Small intestine (tissue), 7 donors: ENCODE measurements around the gene SPATA19. TPM values are rescaled to one million over a fixed set of nuclear protein-coding genes. Genes with fewer than 3 reads are reported as not detected.
A peak's percentile ranks its signal among the peaks of the same experiment; 100 is the strongest.

Experiments
- DNase-seq, 2 donors: peaks; one replicate each; pipeline versions ENCODE4 v3.0.0 to v3.0.0-alpha.2; 2013
- FAIRE-seq: peaks from 2 replicates; lab custom pipeline; 2012; peaks lifted over from hg19 to GRCh38; lab: Jason Lieb, UNC
- H3K27ac ChIP-seq, 3 donors: one replicate each; pipeline ENCODE4 v1.5.1; 2013; ENCODE audit warnings: low read length in 2 of 3, mild to moderate bottlenecking in 2 of 3, control low read depth in 1 of 3, inconsistent platforms in 1 of 3, low read depth in 1 of 3, moderate library complexity in 1 of 3
- H3K27me3 ChIP-seq, 3 donors: one replicate each; pipeline ENCODE4 v1.6.1; 2013; ENCODE audit warnings: low read length in 3 of 3, inconsistent platforms in 1 of 3; ENCODE audit not compliant: control insufficient read depth in 3 of 3, insufficient read depth in 3 of 3
- H3K36me3 ChIP-seq, 3 donors: one replicate each; pipeline ENCODE4 v1.6.1; 2013; ENCODE audit warnings: low read length in 3 of 3, inconsistent platforms in 1 of 3, low read depth in 1 of 3, mild to moderate bottlenecking in 1 of 3, moderate library complexity in 1 of 3; ENCODE audit not compliant: control insufficient read depth in 3 of 3, insufficient read depth in 2 of 3
- H3K4me1 ChIP-seq, 3 donors: one replicate each; pipeline ENCODE4 v1.6.1; 2013; ENCODE audit warnings: low read length in 2 of 3, inconsistent platforms in 1 of 3, low read depth in 1 of 3, mild to moderate bottlenecking in 1 of 3, moderate library complexity in 1 of 3; ENCODE audit not compliant: control insufficient read depth in 3 of 3, insufficient read depth in 2 of 3
- H3K4me3 ChIP-seq, 3 donors: one replicate each; pipeline ENCODE4 v1.5.1; 2013; ENCODE audit warnings: low read length in 3 of 3, control low read depth in 1 of 3, inconsistent platforms in 1 of 3, low read depth in 1 of 3, mild to moderate bottlenecking in 1 of 3, moderate library complexity in 1 of 3
- H3K9me3 ChIP-seq, 2 donors: one replicate each; pipeline ENCODE4 v1.6.1; 2013; ENCODE audit warnings: low read depth in 1 of 2, low read length in 1 of 2; ENCODE audit not compliant: control insufficient read depth in 2 of 2, insufficient read depth in 1 of 2
- WGBS, 3 donors: extraction: QIAGEN DNeasy Blood & Tissue Kit; methylation state at CpG; one replicate each; pipeline ENCODE4 v1.1.7; 2013; 5-methylcytosine and 5-hydroxymethylcytosine counted together
- polyA plus RNA-seq, 4 donors: library from polyadenylated mRNA; stranded (reverse) in 3 of 4; unstranded in 1 of 4; fragments of 200-250 nt in 3 of 4; fragments of 120-200 nt in 1 of 4; gene quantifications; one replicate each; pipeline versions ENCODE4 v1.2.1 to v1.2.3, GENCODE V29; 2013
- donor health status: healthy with polysubstance abuse.
- donor health status: control.
- donor health status: control.
- donor health status: Bipolar disorder and iron deficiency.
- donor health status: healthy.

The SPATA19 gene
- polyA plus RNA-seq, 4 donors = not detected

GRCh38 chr11:133842730-133843129 lies 2.6 kb downstream of the SPATA19 start:
- Histone ChIP-seq H3K27ac (no peak overlapping the region), H3K36me3 (no peaks in the 10 kb centered on the region), H3K4me1 (no peaks in the 10 kb centered on the region), H3K9me3 (no peaks in the 10 kb centered on the region), H3K27me3 (no peaks in the 10 kb centered on the region), H3K4me3 (no peak overlapping the region)
- WGBS, 3 donors = 53 to 77% (median 65%) methylated on average over 5 of the region's 5 CpGs
- no peak for FAIRE-seq
- DNase-seq = no peak

DNA sequence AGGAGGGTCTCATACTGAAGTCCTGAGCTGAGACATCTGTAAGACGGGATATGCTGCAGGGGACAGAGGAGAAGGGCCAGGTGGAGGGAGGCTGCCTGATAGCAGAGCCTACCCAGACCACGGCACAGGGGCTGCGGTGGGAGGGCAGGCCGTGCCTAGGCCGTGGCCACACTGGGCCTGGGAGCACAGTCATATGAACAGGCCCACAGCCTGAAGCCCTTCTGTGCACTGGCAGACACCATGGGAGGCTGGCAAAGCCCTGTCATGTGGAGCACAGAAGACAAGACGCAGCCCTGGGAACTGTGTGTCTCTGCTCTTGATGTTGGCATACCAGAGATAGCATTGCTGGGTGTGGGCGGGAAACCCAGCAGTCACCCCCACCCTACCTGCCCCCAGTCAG lies 3.3 kb downstream of the SPATA19 start:
- FAIRE-seq = no peak
- no peak for DNase-seq
- Histone ChIP-seq H3K9me3 (no peaks in the 10 kb centered on the region), H3K27me3 (no peaks in the 10 kb centered on the region), H3K4me1 (no peaks in the 10 kb centered on the region), H3K4me3 (no peak overlapping the region), H3K27ac (no peak overlapping the region), H3K36me3 (no peaks in the 10 kb centered on the region)
- 61 to 77% (median 61%) methylated on average over 7 of the region's 7 CpGs for WGBS, 3 donors

- no peaks in the 10 kb centered on the region for H3K36me3 ChIP-seq
- FAIRE-seq (no peak), DNase-seq (no peak)
- 73 to 76% (median 75%) methylated on average over 12 of the region's 12 CpGs for WGBS, 3 donors
- H3K4me1 ChIP-seq = no peaks in the 10 kb centered on the region
- H3K9me3 ChIP-seq = no peaks in the 10 kb centered on the region
- no peak overlapping the region for H3K27ac ChIP-seq
- no peak overlapping the region for H3K4me3 ChIP-seq
- no peaks in the 10 kb centered on the region for H3K27me3 ChIP-seq
These were observed 3.9 kb downstream of the SPATA19 start for GRCh38 chr11:133841279-133842043.

DNA sequence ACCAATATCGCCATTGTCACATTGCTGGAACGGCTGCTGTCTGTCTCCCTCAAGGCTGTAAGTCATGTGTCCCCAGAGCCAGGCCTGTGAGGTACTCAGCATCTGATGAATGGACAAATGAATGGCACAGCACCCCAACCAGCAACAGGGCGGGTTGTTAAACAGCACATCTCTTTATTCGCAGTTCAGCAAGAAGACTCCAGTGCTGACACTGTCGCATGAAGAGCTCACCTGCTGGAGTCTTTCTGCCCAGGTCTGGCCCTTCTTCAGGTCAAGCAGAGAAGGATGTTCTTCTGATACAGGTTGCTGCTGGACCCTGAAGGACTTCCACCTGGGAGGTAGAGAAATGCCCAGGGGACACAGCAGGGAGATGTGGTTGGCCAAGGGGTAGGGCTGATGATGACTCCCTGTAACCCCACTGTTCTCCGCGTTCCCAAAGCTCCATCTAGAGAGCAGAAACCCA lies 4.8 kb downstream of the SPATA19 start:
- FAIRE-seq (no peak), DNase-seq (no peak)
- no peak overlapping the region for H3K4me3 ChIP-seq
- no peaks in the 10 kb centered on the region for H3K4me1 ChIP-seq
- H3K36me3 ChIP-seq = no peaks in the 10 kb centered on the region
- WGBS, 3 donors = 87 to 92% (median 89%) methylated on average over 7 of the region's 7 CpGs
- H3K27ac ChIP-seq = no peak overlapping the region
- no peaks in the 10 kb centered on the region for H3K9me3 ChIP-seq
- H3K27me3 ChIP-seq = no peaks in the 10 kb centered on the region

DNA sequence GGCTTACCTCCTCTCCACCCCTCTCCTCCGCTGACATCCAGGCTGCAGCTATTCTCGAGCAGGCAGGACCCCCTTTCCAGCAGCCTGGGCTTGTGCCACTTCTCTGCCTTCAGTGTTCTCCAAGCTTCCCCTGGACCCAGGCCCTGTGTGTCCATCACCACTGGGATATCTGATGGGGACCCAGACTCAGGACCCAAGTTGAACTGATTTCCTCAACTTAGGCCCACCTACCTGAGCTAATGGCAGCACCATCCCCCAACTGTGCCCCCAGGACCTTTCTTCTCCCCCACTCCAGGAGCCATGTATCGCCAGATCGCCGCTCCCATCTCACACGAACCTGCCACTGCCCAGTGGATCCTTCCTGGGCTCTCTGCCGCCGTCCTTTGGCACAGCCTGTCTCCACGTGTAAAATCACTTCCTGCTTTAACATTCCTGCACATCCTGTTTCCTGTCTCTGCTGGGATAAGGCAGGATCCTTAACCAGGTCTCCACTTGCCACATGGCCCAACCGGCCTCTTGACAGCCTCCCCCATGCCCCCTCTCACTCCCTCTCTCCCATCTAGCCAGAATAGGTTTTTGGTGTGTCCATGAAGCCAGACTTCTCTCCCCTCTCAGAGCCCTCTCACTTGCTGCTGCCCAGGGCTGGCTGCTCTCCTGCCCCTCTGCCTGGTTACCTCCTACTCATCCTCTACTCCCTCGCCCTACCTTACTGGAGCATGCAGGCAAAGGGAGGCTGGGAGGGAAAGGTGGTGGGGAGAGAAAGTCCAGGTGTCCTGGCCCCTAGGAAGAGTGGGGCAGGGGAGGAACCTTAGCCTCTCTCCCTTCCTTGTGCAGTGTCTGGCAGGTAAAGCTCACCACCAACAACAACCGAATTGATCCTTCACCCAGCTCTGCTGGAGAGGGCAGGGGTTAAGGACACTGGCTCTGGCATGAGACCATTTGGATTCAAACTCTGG lies 9.4 kb downstream of the SPATA19 start:
- FAIRE-seq = no peak
- DNase-seq = no peak
- WGBS, 3 donors = 59 to 64% (median 63%) methylated on average over 12 of the region's 12 CpGs

DNA sequence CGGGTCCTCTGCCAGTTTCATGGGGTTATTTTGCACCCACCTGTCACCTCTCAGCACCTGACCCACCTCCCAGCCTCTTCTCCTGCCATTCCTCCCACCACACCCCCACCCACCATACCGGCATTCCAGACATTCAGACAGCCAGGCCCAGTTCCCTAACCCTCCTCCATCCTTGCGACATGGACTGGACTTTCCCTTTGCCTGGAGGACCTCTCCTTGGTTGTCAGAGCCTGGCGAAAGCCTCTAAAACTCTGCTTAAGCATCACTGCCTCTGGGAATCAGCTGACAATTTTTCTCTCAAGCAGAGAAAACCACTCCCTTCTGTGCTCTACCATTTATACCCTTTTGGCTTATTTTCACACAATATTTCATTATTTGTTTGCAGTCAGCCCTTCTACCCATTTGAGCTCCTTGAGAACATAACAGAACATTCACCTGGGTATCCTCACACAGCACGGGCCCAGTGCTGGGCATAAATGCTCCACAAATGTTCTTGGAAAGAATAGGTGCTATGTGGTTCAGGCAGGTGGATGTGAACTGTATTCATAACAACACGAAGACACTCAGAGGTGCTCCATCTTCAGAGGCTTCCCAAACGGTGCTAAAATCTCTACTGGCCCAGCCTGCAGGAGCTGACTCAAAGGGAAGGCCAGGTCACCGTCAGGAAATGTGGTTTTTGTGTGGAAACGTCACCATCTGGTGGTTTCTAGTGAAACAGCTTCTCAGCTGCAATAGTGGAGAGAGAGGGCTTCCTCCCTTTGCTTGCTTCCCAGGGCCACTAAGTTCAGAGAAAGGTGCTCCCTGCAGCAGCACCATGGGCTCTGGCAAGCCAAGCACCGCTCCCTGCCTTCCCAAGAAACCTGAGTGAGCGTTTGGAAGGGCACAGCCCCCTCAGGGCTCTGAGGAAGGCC lies 10.4 kb downstream of the SPATA19 start:
- no peaks in the 10 kb centered on the region for H3K4me1 ChIP-seq
- 41 to 45% (median 42%) methylated on average over 11 of the region's 11 CpGs for WGBS, 3 donors
- FAIRE-seq (no peak), DNase-seq (peak; percentile 36 to 44)
- no peaks in the 10 kb centered on the region for H3K27me3 ChIP-seq
- H3K36me3 ChIP-seq = no peaks in the 10 kb centered on the region
- no peak overlapping the region for H3K4me3 ChIP-seq
- no peaks in the 10 kb centered on the region for H3K9me3 ChIP-seq
- no peak overlapping the region for H3K27ac ChIP-seq

More for the DNA sequence above, 9.4 kb downstream of the SPATA19 start:
- H3K9me3 ChIP-seq = no peaks in the 10 kb centered on the region
- H3K4me3 ChIP-seq = no peak overlapping the region
- no peaks in the 10 kb centered on the region for H3K4me1 ChIP-seq
- H3K27me3 ChIP-seq = no peaks in the 10 kb centered on the region
- no peaks in the 10 kb centered on the region for H3K36me3 ChIP-seq
- H3K27ac ChIP-seq = no peak overlapping the region

DNA sequence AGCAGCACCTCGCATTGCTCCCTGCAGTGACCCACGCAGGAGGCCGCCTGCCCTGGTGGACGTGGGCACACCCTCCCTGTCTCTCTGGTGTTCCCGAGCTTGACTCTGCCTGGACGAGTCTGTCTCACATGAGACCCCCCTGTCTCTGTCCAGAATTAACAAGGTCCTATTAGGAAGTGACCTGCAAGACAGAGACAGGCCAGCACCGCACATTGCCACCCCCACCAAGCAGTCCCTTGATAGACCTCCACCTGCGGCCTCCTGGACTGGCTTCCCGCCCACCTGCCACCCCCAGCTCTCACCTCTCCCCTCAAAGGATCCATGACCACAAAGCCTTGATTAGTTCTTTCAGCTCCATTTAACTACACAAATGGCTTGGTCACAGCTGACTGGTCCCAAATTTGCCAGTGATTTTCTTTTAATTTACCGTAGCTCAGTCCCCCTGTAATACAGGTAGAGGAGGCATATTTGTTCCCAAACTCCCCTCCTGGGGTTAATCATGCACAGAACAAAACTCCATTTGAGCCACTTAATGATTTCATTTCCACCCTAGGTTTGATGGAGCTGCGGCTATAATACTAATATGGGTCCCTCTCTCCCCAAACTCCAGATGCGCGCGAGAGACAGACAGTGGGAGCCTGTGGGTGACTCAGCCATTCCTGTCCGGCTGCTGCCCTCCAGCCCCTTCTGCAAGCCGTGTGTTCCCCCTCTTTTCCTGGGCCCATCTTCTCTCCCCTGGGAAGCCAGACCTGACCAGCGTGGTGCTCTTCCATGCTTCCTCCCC lies 11.2 kb downstream of the SPATA19 start:
- Histone ChIP-seq H3K4me3 (no peak overlapping the region), H3K4me1 (no peaks in the 10 kb centered on the region), H3K27me3 (no peaks in the 10 kb centered on the region), H3K36me3 (no peaks in the 10 kb centered on the region), H3K9me3 (no peaks in the 10 kb centered on the region), H3K27ac (no peak overlapping the region)
- DNase-seq (no peak), FAIRE-seq (no peak)
- WGBS, 3 donors = 84 to 89% (median 85%) methylated on average over 17 of the region's 17 CpGs
